GM18909 (cell line): ENCODE data around the gene PPCDC.
A peak's percentile ranks its signal among the peaks of the same experiment; 100 is the strongest.

Source experiments
- ATAC-seq: cut with Tn5 transposase; IDR thresholded peaks from one replicate; pipeline ENCODE4 v1.9.1; 2021; ENCODE audit warnings: mild to moderate bottlenecking; ENCODE audit not compliant: unreplicated experiment, poor library complexity

PPCDC gene

GRCh38 chr15:75042730-75043508, 19.5 kb downstream of the PPCDC start:
- peak; percentile 73 for ATAC-seq

GRCh38 chr15:75043509-75044257, 20.3 kb downstream of the PPCDC start:
- ATAC-seq, result peak; percentile 42

- ATAC-seq, result no peak
These were observed 21.0 kb downstream of the PPCDC start for GRCh38 chr15:75044258-75044878.

GRCh38 chr15:75045332-75046015, 22.1 kb downstream of the PPCDC start:
- no peak for ATAC-seq

- ATAC-seq, result no peak
These were observed 25.0 kb downstream of the PPCDC start for GRCh38 chr15:75048394-75048793.

- ATAC-seq, result no peak
These were observed 26.0 kb downstream of the PPCDC start for GRCh38 chr15:75049392-75049791.

- no peak for ATAC-seq
These were observed 26.9 kb downstream of the PPCDC start for GRCh38 chr15:75050283-75050682.

GRCh38 chr15:75051191-75051608, 27.8 kb downstream of the PPCDC start:
- no peak for ATAC-seq

- ATAC-seq, result no peak
These were observed 28.3 kb downstream of the PPCDC start for GRCh38 chr15:75051711-75052110.

GRCh38 chr15:75052972-75053747, 29.8 kb downstream of the PPCDC start:
- no peak for ATAC-seq

- ATAC-seq, result no peak
These were observed 30.3 kb downstream of the PPCDC start for GRCh38 chr15:75053748-75054125.

GRCh38 chr15:75054172-75054897, 30.9 kb downstream of the PPCDC start:
- no peak for ATAC-seq

- ATAC-seq, result no peak
These were observed 32.6 kb downstream of the PPCDC start for GRCh38 chr15:75056036-75056435.

GRCh38 chr15:75058127-75058905, 34.9 kb downstream of the PPCDC start:
- no peak for ATAC-seq

GRCh38 chr15:75059607-75060006, 36.2 kb downstream of the PPCDC start:
- no peak for ATAC-seq

- ATAC-seq, result peak; percentile 62
These were observed 37.9 kb downstream of the PPCDC start for GRCh38 chr15:75061272-75061671.

- ATAC-seq, result no peak
These were observed 39.3 kb downstream of the PPCDC start for GRCh38 chr15:75062706-75063105.

- no peak for ATAC-seq
These were observed 39.9 kb downstream of the PPCDC start for GRCh38 chr15:75063338-75063737.

- no peak for ATAC-seq
These were observed 40.5 kb downstream of the PPCDC start for GRCh38 chr15:75063889-75064288.
